HEK293 (cell line): ENCODE measurements around the gene CCSER1.

Experiments
- CTCF ChIA-PET: fragments of 350-600 bp; formaldehyde crosslinking; extraction: SDS; loops from one replicate; lab custom pipeline; 2021; ENCODE audit warnings: antibody characterized with exemption; lab: Yijun Ruan, JAX
- POLR2A ChIA-PET: fragments of 300-600 bp; formaldehyde crosslinking; extraction: SDS; loops from one replicate; lab custom pipeline; 2020; ENCODE audit warnings: antibody characterized with exemption, inconsistent platforms; lab: Yijun Ruan, JAX
- H3K27ac ChIP-seq: fragments of 200-500 bp; sonication (Bioruptor generic); 2 replicates; pipeline ENCODE4 v1.5.1; 2014; ENCODE audit warnings: low read depth, low read length, control low read depth, inconsistent platforms; ENCODE audit errors: extremely low read depth
- H3K36me3 ChIP-seq, 2 experiments: fragments of 200-500 bp in 1 of 2; sonication (Bioruptor generic) in 1 of 2; 1 replicate in 1 of 2; 2 replicates in 1 of 2; pipeline ENCODE4 v1.5.1; 2014 to 2017; ENCODE audit warnings: inconsistent platforms in 2 of 2, low read length in 2 of 2; ENCODE audit not compliant: control insufficient read depth in 2 of 2, insufficient read depth in 1 of 2
- H3K4me1 ChIP-seq: fragments of 200-500 bp; sonication (Bioruptor generic); 2 replicates; pipeline ENCODE4 v1.5.1; 2014; ENCODE audit warnings: mild to moderate bottlenecking, low read length, inconsistent platforms; ENCODE audit not compliant: control insufficient read depth, insufficient read depth
- H3K4me3 ChIP-seq: 2 replicates; pipeline ENCODE4 v1.5.1; 2011; ENCODE audit warnings: low read depth, mild to moderate bottlenecking, control low read depth, low read length, moderate library complexity
- H3K9me3 ChIP-seq: fragments of 200-500 bp; sonication (Bioruptor generic); 2 replicates; pipeline ENCODE4 v1.5.1; 2014; ENCODE audit warnings: low read depth, low read length, inconsistent platforms; ENCODE audit not compliant: control insufficient read depth, insufficient read depth
- HOXC10 ChIP-seq: sonication (generic); formaldehyde crosslinking; IDR thresholded peaks from 2 replicates; pipeline ENCODE4 v1.8.1; 2023; ENCODE audit warnings: mild to moderate bottlenecking, missing genetic modification reagents
- HOXD13 ChIP-seq: sonication (generic); formaldehyde crosslinking; IDR thresholded peaks from 2 replicates; pipeline ENCODE4 v1.8.0; 2022; ENCODE audit warnings: missing genetic modification reagents, borderline replicate concordance
- INSM2 ChIP-seq: fragments of 450-650 bp; formaldehyde crosslinking; IDR thresholded peaks from 2 replicates; pipeline ENCODE4 v1.5.1; 2016; ENCODE audit warnings: missing biosample characterization, missing genetic modification characterization
- KLF17 ChIP-seq: fragments of 450-650 bp; formaldehyde crosslinking; IDR thresholded peaks from 2 replicates; pipeline ENCODE4 v1.5.1; 2016; ENCODE audit warnings: missing biosample characterization, missing genetic modification characterization
- OVOL3 ChIP-seq: fragments of 450-650 bp; formaldehyde crosslinking; IDR thresholded peaks from 2 replicates; pipeline ENCODE4 v1.5.1; 2016; ENCODE audit warnings: missing biosample characterization, missing genetic modification characterization
- PRDM10 ChIP-seq: fragments of 450-650 bp; formaldehyde crosslinking; IDR thresholded peaks from 2 replicates; pipeline ENCODE4 v1.5.1; 2016; ENCODE audit warnings: missing biosample characterization, missing genetic modification characterization
- SETDB1 ChIP-seq: IDR thresholded peaks from one replicate; pipeline ENCODE4 v1.6.1; 2017; ENCODE audit warnings: mild to moderate bottlenecking, low read length, moderate library complexity, mixed read lengths; ENCODE audit not compliant: insufficient read length
- WT1 ChIP-seq: fragments of 450-650 bp; formaldehyde crosslinking; IDR thresholded peaks from 2 replicates; pipeline ENCODE4 v1.5.1; 2016; ENCODE audit warnings: missing biosample characterization, missing genetic modification characterization
- ZBTB21 ChIP-seq: fragments of 450-650 bp; formaldehyde crosslinking; IDR thresholded peaks from 2 replicates; pipeline ENCODE4 v1.5.1; 2017; ENCODE audit warnings: missing biosample characterization, missing genetic modification characterization
- ZBTB26 ChIP-seq: fragments of 450-650 bp; formaldehyde crosslinking; optimal IDR thresholded peaks from 2 replicates; pipeline ENCODE3; 2016; ENCODE audit warnings: missing biosample characterization, mild to moderate bottlenecking, missing genetic modification characterization
- ZNF155 ChIP-seq: fragments of 450-650 bp; formaldehyde crosslinking; IDR thresholded peaks from 2 replicates; pipeline ENCODE4 v1.5.1; 2016; ENCODE audit warnings: missing biosample characterization, missing genetic modification characterization
- ZNF2 ChIP-seq: fragments of 450-650 bp; formaldehyde crosslinking; IDR thresholded peaks from 2 replicates; pipeline ENCODE4 v1.5.1; 2016; ENCODE audit warnings: missing biosample characterization, missing genetic modification characterization
- ZNF23 ChIP-seq: fragments of 450-650 bp; formaldehyde crosslinking; IDR thresholded peaks from 2 replicates; pipeline ENCODE4 v1.5.1; 2016; ENCODE audit warnings: missing biosample characterization, missing genetic modification characterization, borderline replicate concordance
- ZNF239 ChIP-seq: fragments of 450-650 bp; formaldehyde crosslinking; IDR thresholded peaks from 2 replicates; pipeline ENCODE4 v1.5.1; 2016; ENCODE audit warnings: missing biosample characterization, missing genetic modification characterization
- ZNF354C ChIP-seq: fragments of 450-650 bp; formaldehyde crosslinking; IDR thresholded peaks from 2 replicates; pipeline ENCODE4 v1.5.1; 2016; ENCODE audit warnings: missing biosample characterization, missing genetic modification characterization, low read depth, borderline replicate concordance
- ZNF362 ChIP-seq: fragments of 450-650 bp; formaldehyde crosslinking; IDR thresholded peaks from 2 replicates; pipeline ENCODE4 v1.5.1; 2016; ENCODE audit warnings: missing biosample characterization, missing genetic modification characterization
- ZNF37A ChIP-seq: fragments of 450-650 bp; IDR thresholded peaks from 2 replicates; pipeline ENCODE4 v1.5.1; 2018; ENCODE audit warnings: missing biosample characterization, missing genetic modification characterization
- ZNF394 ChIP-seq: fragments of 450-650 bp; formaldehyde crosslinking; IDR thresholded peaks from 2 replicates; pipeline ENCODE4 v1.5.1; 2016; ENCODE audit warnings: missing biosample characterization, missing genetic modification characterization, mild to moderate bottlenecking, moderate library complexity, borderline replicate concordance
- ZNF416 ChIP-seq: fragments of 450-650 bp; formaldehyde crosslinking; IDR thresholded peaks from 2 replicates; pipeline ENCODE4 v1.5.1; 2016; ENCODE audit warnings: missing biosample characterization, missing genetic modification characterization
- ZNF423 ChIP-seq: fragments of 450-650 bp; formaldehyde crosslinking; IDR thresholded peaks from 2 replicates; pipeline ENCODE4 v1.5.1; 2016; ENCODE audit warnings: missing biosample characterization, missing genetic modification characterization
- ZNF529 ChIP-seq: fragments of 450-650 bp; formaldehyde crosslinking; IDR thresholded peaks from 2 replicates; pipeline ENCODE4 v1.5.1; 2017; ENCODE audit warnings: missing genetic modification characterization, missing biosample characterization; ENCODE audit not compliant: insufficient replicate concordance
- ZNF677 ChIP-seq: fragments of 450-650 bp; IDR thresholded peaks from 2 replicates; pipeline ENCODE4 v1.5.0; 2018; ENCODE audit warnings: missing biosample characterization, mild to moderate bottlenecking, missing genetic modification characterization, moderate library complexity
- ZNF704 ChIP-seq: fragments of 450-650 bp; formaldehyde crosslinking; IDR thresholded peaks from 2 replicates; pipeline ENCODE4 v1.5.1; 2016; ENCODE audit warnings: missing biosample characterization, missing genetic modification characterization
- ZNF707 ChIP-seq: fragments of 450-650 bp; formaldehyde crosslinking; IDR thresholded peaks from 2 replicates; pipeline ENCODE4 v1.5.1; 2016; ENCODE audit warnings: missing biosample characterization, missing genetic modification characterization

The CCSER1 gene

GRCh38 chr4:90624781-90625180 is 497.6 kb downstream of the CCSER1 start:
- no peak for TF ChIP-seq WT1 (tag by site-specific recombination)
- CTCF ChIA-PET = no interaction called here
- H3K9me3 ChIP-seq = no peaks in the 10 kb centered on the region
- no peaks in the 10 kb centered on the region for H3K36me3 ChIP-seq
- H3K4me3 ChIP-seq = no peak overlapping the region
- H3K4me1 ChIP-seq = no peaks in the 10 kb centered on the region
- POLR2A ChIA-PET = no interaction called here
- no peak overlapping the region for H3K27ac ChIP-seq

- no peak overlapping the region for H3K27ac ChIP-seq
- POLR2A ChIA-PET = no interaction called here
- TF ChIP-seq ZNF677 (tag by site-specific recombination) = no peak
- no peak for TF ChIP-seq ZNF155 (tag by site-specific recombination)
- TF ChIP-seq ZNF707 = no peak
- no peak for TF ChIP-seq ZBTB21 (tag by site-specific recombination)
- no peak for TF ChIP-seq ZNF37A (tag by site-specific recombination)
- TF ChIP-seq SETDB1 = no peak
- no peak for TF ChIP-seq ZNF2
- no peak for TF ChIP-seq HOXC10
- TF ChIP-seq ZNF23 (tag by site-specific recombination) = no peak
- no peak for TF ChIP-seq ZNF239 (tag by site-specific recombination)
- no peak for TF ChIP-seq OVOL3
- no peak for TF ChIP-seq KLF17 (tag by site-specific recombination)
- TF ChIP-seq ZNF394 (tag by site-specific recombination) = no peak
- no peak for TF ChIP-seq ZBTB26 (tag by site-specific recombination)
- no peak for TF ChIP-seq HOXD13
- no peak for TF ChIP-seq ZNF354C (tag by site-specific recombination)
- no peak for TF ChIP-seq ZNF423 (tag by site-specific recombination)
- no peak for TF ChIP-seq ZNF416 (tag by site-specific recombination)
- TF ChIP-seq ZNF529 (tag by site-specific recombination) = no peak
- no peak for TF ChIP-seq ZNF362
- no peak overlapping the region for H3K4me3 ChIP-seq
- H3K36me3 ChIP-seq = no peaks in the 10 kb centered on the region
- H3K9me3 ChIP-seq = no peaks in the 10 kb centered on the region
- no peaks in the 10 kb centered on the region for H3K4me1 ChIP-seq
- CTCF ChIA-PET = no interaction called here
Observed at GRCh38 chr4:90641861-90642599, 514.8 kb downstream of the CCSER1 start.

GRCh38 chr4:90643156-90643555 is 516.0 kb downstream of the CCSER1 start:
- Histone ChIP-seq H3K36me3 (no peaks in the 10 kb centered on the region), H3K27ac (no peak overlapping the region), H3K4me3 (no peak overlapping the region), H3K4me1 (no peaks in the 10 kb centered on the region), H3K9me3 (no peaks in the 10 kb centered on the region)
- ChIA-PET POLR2A (no interaction called here), CTCF (no interaction called here)
- no peak for TF ChIP-seq INSM2 (tag by site-specific recombination)
- no peak for TF ChIP-seq ZNF704 (tag by site-specific recombination)
- TF ChIP-seq PRDM10 (tag by site-specific recombination) = no peak
